Measurements from ENCODE around the gene PAQR5. TPM values are rescaled to one million over a fixed set of nuclear protein-coding genes. Genes with fewer than 3 reads are reported as not detected.

The PAQR5 gene
- total RNA-seq, 4 donors from 2014 or later: 6.4 to 39.8 (median 14.4) TPM

GRCh38 chr15:69314131-69314530, 15.4 kb downstream of the PAQR5 start:
- DNase-seq: no peak
- Histone ChIP-seq H3K27ac (no peak overlapping the region), H3K36me3 (no peaks in the 10 kb centered on the region), H3K4me1 (peaks cover 0 to 3% (median 0%) of the 10 kb centered on the region in 3 donors), H3K27me3 (no peaks in the 10 kb centered on the region), H3K9me3 (no peaks in the 10 kb centered on the region), H3K4me3 (no peak overlapping the region)
- TF ChIP-seq CTCF (IDR thresholded peaks at IDR 0.05) (no peak), POLR2A (IDR thresholded peaks at IDR 0.05) (no peak)
- intact Hi-C loops (cut with DNase I): no loop called here
- WGBS, 2 donors: 86 to 89% methylated on average over 5 to 6 of the region's 6 CpGs

- Histone ChIP-seq H3K4me1 (peaks cover 0 to 3% (median 0%) of the 10 kb centered on the region in 3 donors), H3K9me3 (no peaks in the 10 kb centered on the region), H3K27me3 (no peaks in the 10 kb centered on the region), H3K4me3 (no peak overlapping the region), H3K36me3 (no peaks in the 10 kb centered on the region), H3K27ac (no peak overlapping the region)
- no peak for DNase-seq
- TF ChIP-seq CTCF (IDR thresholded peaks at IDR 0.05): no peak
- no peak for TF ChIP-seq POLR2A (IDR thresholded peaks at IDR 0.05)
- WGBS, 2 donors: 84 to 98% methylated on average over 5 to 7 of the region's 8 CpGs
- intact Hi-C loops (cut with DNase I): no loop called here
Measured at GRCh38 chr15:69314736-69315135, 16.0 kb downstream of the PAQR5 start.

DNA sequence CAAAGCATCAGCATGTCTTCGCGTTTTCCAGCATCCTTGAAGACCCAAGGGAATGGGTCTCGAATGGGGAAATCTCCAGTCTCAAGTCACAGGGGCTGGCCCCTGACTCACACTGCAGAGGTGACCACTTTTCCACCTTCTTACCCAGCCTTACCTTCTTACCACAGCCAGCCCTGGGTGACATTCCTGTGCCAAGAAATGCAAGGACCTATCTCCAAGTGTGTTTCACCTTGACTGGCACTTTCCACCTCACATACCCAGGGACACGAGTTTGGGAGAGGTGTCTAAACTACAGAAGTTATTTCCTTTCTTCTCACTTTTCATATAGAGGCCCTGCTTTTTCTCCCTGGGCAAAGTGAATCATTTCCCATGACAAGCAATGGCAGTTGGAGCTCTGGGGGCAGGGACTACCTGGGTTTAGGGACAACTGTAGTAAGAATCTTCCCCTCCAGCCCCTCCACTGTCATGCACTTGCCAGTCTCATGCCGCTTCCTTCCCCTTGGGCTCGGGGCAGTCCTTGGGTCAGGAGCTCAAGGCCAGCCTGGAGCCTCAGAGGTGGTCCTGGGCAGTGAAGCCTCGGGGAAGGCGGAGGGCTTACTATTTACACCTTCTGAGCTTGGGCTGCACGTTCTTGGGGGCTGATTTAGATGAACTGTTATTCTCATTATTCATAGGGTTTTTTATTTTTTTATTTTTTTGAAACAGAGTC, 16.8 kb downstream of the PAQR5 start:
- DNase-seq: no peak
- TF ChIP-seq POLR2A (IDR thresholded peaks at IDR 0.05) (no peak), CTCF (IDR thresholded peaks at IDR 0.05) (no peak)
- Histone ChIP-seq H3K4me1 (peaks cover 0 to 3% (median 0%) of the 10 kb centered on the region in 3 donors), H3K9me3 (no peaks in the 10 kb centered on the region), H3K27me3 (no peaks in the 10 kb centered on the region), H3K4me3 (no peak overlapping the region), H3K36me3 (no peaks in the 10 kb centered on the region), H3K27ac (no peak overlapping the region)
- 71 to 74% methylated on average over 5 to 9 of the region's 9 CpGs for WGBS, 2 donors
- intact Hi-C loops (cut with DNase I): no loop called here

DNA sequence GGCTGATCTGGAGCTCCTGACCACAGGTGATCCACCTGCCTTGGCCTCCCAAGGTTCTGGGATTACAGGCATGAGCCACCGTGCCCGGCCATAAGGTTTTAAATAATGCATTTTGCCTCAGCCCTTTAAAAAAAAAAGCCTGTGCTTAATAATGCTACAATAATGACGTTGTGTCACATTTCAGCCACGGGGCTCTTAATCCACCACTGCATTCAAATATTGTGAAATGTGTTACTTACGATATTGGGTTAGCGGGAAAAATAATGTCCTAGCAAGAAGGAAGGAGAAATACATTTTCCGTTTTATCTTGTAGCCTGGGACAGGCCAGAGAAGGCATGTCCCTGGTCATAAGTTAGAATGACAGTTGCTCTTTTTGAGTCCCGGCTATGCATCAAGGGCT, 17.6 kb downstream of the PAQR5 start:
- Histone ChIP-seq H3K4me1 (peaks cover 0 to 3% (median 0%) of the 10 kb centered on the region in 3 donors), H3K9me3 (no peaks in the 10 kb centered on the region), H3K4me3 (no peak overlapping the region), H3K27me3 (no peaks in the 10 kb centered on the region), H3K27ac (no peak overlapping the region), H3K36me3 (no peaks in the 10 kb centered on the region)
- TF ChIP-seq CTCF (IDR thresholded peaks at IDR 0.05): no peak
- TF ChIP-seq POLR2A (IDR thresholded peaks at IDR 0.05): no peak
- 63 to 84% methylated on average over 8 of the region's 8 CpGs for WGBS, 2 donors
- DNase-seq: no peak
- intact Hi-C loops (cut with DNase I): no loop called here

GRCh38 chr15:69317392-69317841, 18.7 kb downstream of the PAQR5 start:
- 69 to 88% methylated on average over 4 of the region's 5 CpGs for WGBS, 2 donors
- no peak overlapping the region for H3K27ac ChIP-seq
- H3K4me3 ChIP-seq: no peak overlapping the region
- peaks cover 0 to 3% (median 0%) of the 10 kb centered on the region in 3 donors for H3K4me1 ChIP-seq
- H3K36me3 ChIP-seq: no peaks in the 10 kb centered on the region
- DNase-seq: no peak
- intact Hi-C loops (cut with DNase I): no loop called here
- TF ChIP-seq CTCF (IDR thresholded peaks at IDR 0.05): no peak
- no peak for TF ChIP-seq POLR2A (IDR thresholded peaks at IDR 0.05)
- peaks cover 0 to 3% (median 0%) of the 10 kb centered on the region in 4 donors for H3K27me3 ChIP-seq
- H3K9me3 ChIP-seq: no peaks in the 10 kb centered on the region
